NT2/D1 (cell line): ENCODE measurements around the gene STK32B.

Experiments
- SUZ12 ChIP-seq: IDR thresholded peaks from 2 replicates; pipeline ENCODE4 v1.6.1; 2011; ENCODE audit not compliant: insufficient read length, insufficient read depth; ENCODE audit errors: extremely low read depth
- YY1 ChIP-seq: IDR thresholded peaks from 2 replicates; pipeline ENCODE4 v1.6.1; 2011; ENCODE audit not compliant: insufficient read length, insufficient read depth
- ZNF274 ChIP-seq: IDR thresholded peaks from 2 replicates; pipeline ENCODE4 v1.6.1; 2011; ENCODE audit warnings: mild to moderate bottlenecking, low read depth, low read length

DNA sequence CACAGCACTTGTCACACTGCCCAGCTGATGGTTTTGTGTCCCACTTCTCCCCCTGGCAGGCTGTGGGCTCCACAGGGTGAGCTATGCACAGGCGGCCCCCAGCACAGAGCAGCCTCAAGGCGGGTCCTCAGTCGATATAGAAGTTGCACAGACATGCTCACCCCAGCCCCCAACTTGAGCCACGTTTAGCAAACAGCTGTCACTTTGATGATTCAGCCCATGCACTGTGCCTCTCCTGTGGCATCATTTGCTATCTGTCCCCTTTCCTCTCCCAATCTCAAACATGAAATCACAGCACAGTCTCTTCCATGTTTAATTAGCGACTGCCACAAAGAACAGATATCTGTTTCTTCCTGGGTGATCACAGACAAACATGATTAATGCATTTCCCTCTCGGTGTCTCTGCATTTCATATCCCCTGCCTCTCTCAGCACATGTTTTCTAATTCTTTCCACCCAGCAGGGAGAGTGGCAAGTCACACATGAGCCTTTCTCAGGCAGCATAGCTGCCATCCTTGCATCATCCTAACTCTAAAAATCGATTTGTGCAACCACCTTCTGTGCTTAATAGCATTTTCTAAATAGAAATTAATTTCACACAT, 452.2 kb downstream of the STK32B start:
- no peak for TF ChIP-seq YY1
- no peak for TF ChIP-seq SUZ12
- no peak for TF ChIP-seq ZNF274
